GM12878 (cell line): Measurements from ENCODE around the gene CHRM3. TPM values are rescaled to one million over a fixed set of nuclear protein-coding genes. Genes with fewer than 3 reads are reported as not detected.

Experiments
- ATAC-seq: fragments of 200-7000 bp; cut with Tn5 transposase; 3 replicates; pipeline ENCODE4 v1.9.1; 2020; ENCODE audit warnings: mild to moderate bottlenecking, moderate library complexity
- BruUV-seq: library from RNA; stranded (reverse); fragments of 400-500 nt; replicated peaks from 2 replicates; lab custom pipeline; 2021; lab: Mats Ljungman, UMichigan
- CTCF ChIA-PET: fragments of 300-600 bp; sonication (Branson Sonifier 250); formaldehyde crosslinking; extraction: SDS; loops from one replicate; lab custom pipeline; 2021; ENCODE audit warnings: inconsistent platforms; lab: Yijun Ruan, JAX
- POLR2A ChIA-PET: fragments of 350-600 bp; formaldehyde crosslinking; extraction: SDS; loops from one replicate; lab custom pipeline; 2021; ENCODE audit warnings: inconsistent platforms; lab: Charles Lee
- RAD21 ChIA-PET: fragments of 300-600 bp; sonication (Branson Sonifier 250); formaldehyde crosslinking; loops from one replicate; lab custom pipeline; 2023; ENCODE audit warnings: antibody characterized with exemption; ENCODE audit not compliant: unreplicated experiment; lab: Charles Lee
- SMC1A ChIA-PET: fragments of 300-600 bp; sonication (Branson Sonifier 250); formaldehyde crosslinking; loops from one replicate; lab custom pipeline; 2023; ENCODE audit not compliant: unreplicated experiment, uncharacterized antibody; lab: Charles Lee
- DNase-seq: peaks from one replicate; pipeline ENCODE4 v3.0.0-alpha.2; 2011; ENCODE audit warnings: low read depth, low spot score
- FAIRE-seq: peaks from 3 replicates; lab custom pipeline; 2011; peaks lifted over from hg19 to GRCh38; lab: Jason Lieb, UNC
- H2AFZ ChIP-seq: 2 replicates; pipeline ENCODE4 v1.6.0; 2011; ENCODE audit warnings: low read depth, low read length, control low read depth; ENCODE audit not compliant: control insufficient read depth
- H3K27ac ChIP-seq: 2 replicates; pipeline ENCODE4 v1.5.1; 2011; ENCODE audit warnings: control low read depth; ENCODE audit not compliant: control insufficient read depth, insufficient read depth
- H3K27me3 ChIP-seq, 2 experiments: replicated peaks in 1 of 2; 2 replicates each; pipeline versions ENCODE4 v1.6.0 to v1.6.1; 2011; ENCODE audit warnings: low read length in 1 of 2; ENCODE audit not compliant: control insufficient read depth in 2 of 2, insufficient read depth in 2 of 2
- H3K36me3 ChIP-seq, 2 experiments: 2 replicates each; pipeline ENCODE4 v1.5.1; 2011; ENCODE audit warnings: low read length in 1 of 2; ENCODE audit not compliant: control insufficient read depth in 2 of 2, insufficient read depth in 2 of 2
- H3K4me1 ChIP-seq: 2 replicates; pipeline ENCODE4 v1.6.1; 2011; ENCODE audit warnings: mild to moderate bottlenecking, low read length, moderate library complexity, mixed read lengths; ENCODE audit not compliant: control insufficient read depth, insufficient read depth
- H3K4me2 ChIP-seq: 2 replicates; pipeline ENCODE4 v1.6.0; 2011; ENCODE audit warnings: control low read depth; ENCODE audit not compliant: control insufficient read depth, insufficient read depth
- H3K4me3 ChIP-seq: fragments of 200-600 bp; sonication (generic); 2 replicates; pipeline ENCODE4 v1.5.1; 2016
- H3K79me2 ChIP-seq: 2 replicates; pipeline ENCODE4 v1.6.0; 2011; ENCODE audit warnings: low read length; ENCODE audit not compliant: control insufficient read depth, insufficient read depth
- H3K9ac ChIP-seq: 2 replicates; pipeline ENCODE4 v1.8.0; 2011; ENCODE audit warnings: low read length, control low read depth, mixed read lengths; ENCODE audit not compliant: control insufficient read depth, insufficient read depth
- H3K9me3 ChIP-seq: replicated peaks from 3 replicates; pipeline ENCODE4 v1.5.1; 2011; ENCODE audit warnings: mild to moderate bottlenecking, low read length; ENCODE audit not compliant: control insufficient read depth, insufficient read depth
- H4K20me1 ChIP-seq: 2 replicates; pipeline ENCODE4 v1.6.0; 2011; ENCODE audit not compliant: control insufficient read depth, insufficient read depth
- CHD1 ChIP-seq: IDR thresholded peaks from 2 replicates; pipeline ENCODE4 v1.6.1; 2012; ENCODE audit warnings: low read depth, low read length, improper control_type of control experiment
- CHD4 ChIP-seq: fragments of 200-600 bp; sonication (generic); IDR thresholded peaks from 2 replicates; pipeline ENCODE4 v1.6.1; 2016; ENCODE audit warnings: mild to moderate bottlenecking
- NFYA ChIP-seq: IDR thresholded peaks from 2 replicates; pipeline ENCODE4 v1.6.1; 2011; ENCODE audit warnings: low read depth, mild to moderate bottlenecking, low read length, improper control_type of control experiment, borderline replicate concordance
- NR2C1 ChIP-seq: fragments of 450-650 bp; IDR thresholded peaks from 2 replicates; pipeline ENCODE4 v1.6.1; 2017; ENCODE audit warnings: antibody characterized with exemption, mild to moderate bottlenecking, moderate library complexity
- NR2C2 ChIP-seq: IDR thresholded peaks from 2 replicates; pipeline ENCODE4 v1.6.1; 2011; ENCODE audit warnings: borderline replicate concordance, low read depth; ENCODE audit not compliant: control insufficient read depth, insufficient read length
- RCOR1 ChIP-seq: conservative IDR thresholded peaks from 2 replicates; pipeline ENCODE4 v1.6.1; 2012; ENCODE audit warnings: low read depth, low read length, improper control_type of control experiment
- RELA ChIP-seq: fragments of 450-650 bp; IDR thresholded peaks from 2 replicates; pipeline ENCODE4 v1.8.0; 2014; ENCODE audit warnings: borderline replicate concordance; ENCODE audit not compliant: partially characterized antibody
- RELB ChIP-seq: fragments of 450-650 bp; IDR thresholded peaks from 2 replicates; pipeline ENCODE4 v1.6.1; 2017; ENCODE audit warnings: low read depth, mild to moderate bottlenecking, moderate library complexity
- SRF ChIP-seq, 2 experiments: IDR thresholded peaks; 2 replicates each; pipeline ENCODE4 v1.6.1; 2011; ENCODE audit warnings: low read depth in 2 of 2, low read length in 2 of 2, mild to moderate bottlenecking in 1 of 2, moderate library complexity in 1 of 2
- ZBED1 ChIP-seq: IDR thresholded peaks from 2 replicates; pipeline ENCODE4 v1.6.1; 2016; ENCODE audit warnings: borderline replicate concordance
- ZNF24 ChIP-seq: fragments of 450-650 bp; IDR thresholded peaks from 2 replicates; pipeline ENCODE4 v1.6.1; 2017; ENCODE audit warnings: antibody characterized with exemption, mild to moderate bottlenecking
- WGBS: methylation state at CpG from one replicate; pipeline ENCODE4 v1.1.6; 2016; ENCODE audit warnings: low lambda C conversion rate; ENCODE audit not compliant: insufficient replicate concordance, insufficient coverage; ENCODE audit errors: missing lambda C conversion rate; 5-methylcytosine and 5-hydroxymethylcytosine counted together
- in situ Hi-C: fragments of 300-500 bp; cut with MboI; formaldehyde crosslinking; loops from 9 replicates; pipeline ENCODE4 v1.14.3; 2018; ENCODE audit warnings: mixed read lengths
- intact Hi-C: fragments of 100-400 bp; cut with micrococcal nuclease; formaldehyde crosslinking; loops from one replicate; pipeline ENCODE4 v1.14.2; 2022; ENCODE audit not compliant: unreplicated experiment
- polyA plus RNA-seq, 11 experiments: library from polyadenylated mRNA; depleted of rRNA in 4 of 11; unstranded in 6 of 11; stranded (reverse) in 5 of 11; fragments of >200 nt; fragmentation: Nextera tagmentation in 4 of 11; fragmentation: Illumina TruSeq in 1 of 11; extraction: Ambion mirVana in 4 of 11; extraction: Trizol in 1 of 11; gene quantifications; 1 replicate in 1 of 11; 2 replicates in 10 of 11; pipeline versions ENCODE4 v1.2.1 to v1.2.3, GENCODE V29; 2011 to 2016; ENCODE audit warnings: inconsistent platforms in 2 of 11, missing spikeins in 2 of 11, low read depth in 1 of 11
- total RNA-seq, 4 experiments: library from RNA; depleted of rRNA in 3 of 4; stranded (reverse); fragments of >200 nt in 3 of 4; fragmentation: Illumina TruSeq in 1 of 4; extraction: Trizol in 1 of 4; gene quantifications; 2 replicates each; pipeline versions ENCODE4 v1.2.1 to v1.2.3, GENCODE V29; 2013 to 2021

Gene CHRM3
- total and polyA plus RNA-seq, 10 of the 15 experiments (the other 5 are each of a cell fraction or from before 2014, with no cell fraction given): 0.06 to 0.12 TPM; not detected in 8

- WGBS: 29% methylated on average over 4 of the region's 4 CpGs
- in situ Hi-C loops: no loop called here
Observed at GRCh38 chr1:239428120-239428710, 41.8 kb downstream of the CHRM3 start.

GRCh38 chr1:239429163-239429562 lies 42.8 kb downstream of the CHRM3 start:
- in situ Hi-C loops: no loop called here
- BruUV-seq: no TSS peak
- ATAC-seq (no peak), FAIRE-seq (no peak), DNase-seq (no peak)
- no peak overlapping the region for H2AFZ ChIP-seq
- no peak for TF ChIP-seq RELB
- TF ChIP-seq ZBED1: no peak
- TF ChIP-seq ZNF24: no peak
- no peak for TF ChIP-seq CHD4
- no peak for TF ChIP-seq SRF (IDR thresholded peaks at IDR 0.05; ENCODE audit: low read depth in 2 of 2, low read length in 2 of 2)
- no peaks in the 10 kb centered on the region for H3K4me1 ChIP-seq
- no peak overlapping the region for H3K9ac ChIP-seq
- intact Hi-C loops: no loop called here
- ChIA-PET RAD21 (no interaction called here), SMC1A (no interaction called here), CTCF (no interaction called here), POLR2A (no interaction called here)
- H3K27me3 ChIP-seq: no peaks in the 10 kb centered on the region
- no peaks in the 10 kb centered on the region for H3K36me3 ChIP-seq
- H3K27ac ChIP-seq: no peak overlapping the region
- no peak overlapping the region for H3K4me2 ChIP-seq
- 2% methylated on average over 3 of the region's 3 CpGs for WGBS
- no peaks in the 10 kb centered on the region for H3K79me2 ChIP-seq
- H4K20me1 ChIP-seq: no peaks in the 10 kb centered on the region
- no peak overlapping the region for H3K4me3 ChIP-seq
- H3K9me3 ChIP-seq: no peaks in the 10 kb centered on the region

More at GRCh38 chr1:239428120-239428710, 41.8 kb downstream of the CHRM3 start:
- Histone ChIP-seq H3K9me3 (no peaks in the 10 kb centered on the region), H3K4me2 (no peak overlapping the region), H4K20me1 (no peaks in the 10 kb centered on the region), H3K4me3 (no peak overlapping the region), H3K9ac (no peak overlapping the region), H3K36me3 (no peaks in the 10 kb centered on the region), H3K4me1 (no peaks in the 10 kb centered on the region), H3K27me3 (no peaks in the 10 kb centered on the region), H2AFZ (no peak overlapping the region), H3K79me2 (no peaks in the 10 kb centered on the region), H3K27ac (no peak overlapping the region)
- BruUV-seq: no TSS peak
- no peak for TF ChIP-seq CHD1
- TF ChIP-seq NR2C1: no peak
- no peak for TF ChIP-seq NFYA
- no peak for TF ChIP-seq RELA
- TF ChIP-seq RCOR1: no peak
- no peak for TF ChIP-seq NR2C2
- POLR2A ChIA-PET: no interaction called here
- RAD21 ChIA-PET: no interaction called here
- intact Hi-C loops: no loop called here
- CTCF ChIA-PET: no interaction called here
- ATAC-seq: no peak
- FAIRE-seq: no peak
- SMC1A ChIA-PET: no interaction called here
- no peak for DNase-seq
